Suprapubic skin (tissue), 4 donors: ENCODE data around the gene TCF12. TPM values are rescaled to one million over a fixed set of nuclear protein-coding genes. Genes with fewer than 3 reads are reported as not detected.

Experiments
- DNase-seq, 2 donors: peaks; one replicate each; pipeline ENCODE4 v3.0.0-alpha.2; 2019; ENCODE audit warnings: low spot score in 2 of 2
- H3K27ac ChIP-seq: fragments of 200-600 bp; sonication (generic); one replicate; pipeline ENCODE4 v1.5.1; 2019
- H3K27me3 ChIP-seq: fragments of 200-600 bp; sonication (generic); one replicate; pipeline ENCODE4 v1.5.1; 2019
- H3K36me3 ChIP-seq: fragments of 200-600 bp; sonication (generic); one replicate; pipeline ENCODE4 v1.5.1; 2019
- H3K4me1 ChIP-seq: fragments of 200-600 bp; sonication (generic); one replicate; pipeline ENCODE4 v1.5.1; 2019
- H3K4me3 ChIP-seq: fragments of 200-600 bp; sonication (generic); one replicate; pipeline ENCODE4 v1.5.1; 2019; ENCODE audit warnings: mild to moderate bottlenecking
- H3K9me3 ChIP-seq: fragments of 200-600 bp; sonication (generic); one replicate; pipeline ENCODE4 v1.5.1; 2019
- CTCF ChIP-seq, 2 donors: fragments of 200-600 bp in 1 of 2; fragments of 450-650 bp in 1 of 2; sonication (generic) in 1 of 2; IDR thresholded peaks; one replicate each; pipeline ENCODE4 v1.5.1; 2016 to 2019; ENCODE audit warnings: antibody characterized with exemption in 2 of 2, mild to moderate bottlenecking in 1 of 2, moderate library complexity in 1 of 2
- EP300 ChIP-seq: sonication (generic); formaldehyde crosslinking; IDR thresholded peaks from one replicate; pipeline ENCODE4 v1.6.1; 2017; ENCODE audit warnings: antibody characterized with exemption
- POLR2A ChIP-seq, 2 donors: fragments of 450-650 bp; IDR thresholded peaks; one replicate each; pipeline ENCODE4 v1.6.1; 2017; ENCODE audit warnings: antibody characterized with exemption in 2 of 2, mild to moderate bottlenecking in 2 of 2, moderate library complexity in 2 of 2
- POLR2AphosphoS5 ChIP-seq, 3 donors: sonication (generic); formaldehyde crosslinking; IDR thresholded peaks; one replicate each; pipeline ENCODE4 v1.6.1; 2017; ENCODE audit warnings: antibody characterized with exemption in 3 of 3
- WGBS: methylation state at CpG from one replicate; pipeline ENCODE4 v1.1.5; 2018; 5-methylcytosine and 5-hydroxymethylcytosine counted together
- total RNA-seq, 4 donors: library from RNA; depleted of rRNA; stranded (reverse); fragments of >200 nt; gene quantifications; one replicate each; pipeline ENCODE4 v1.1.0, GENCODE V29; 2016

The TCF12 gene
- total RNA-seq, 4 donors from 2014 or later, result 91.3 to 118 (median 105) TPM

GRCh38 chr15:57216288-57216687 is 297.8 kb downstream of the TCF12 start:
- TF ChIP-seq POLR2A (IDR thresholded peaks at IDR 0.05), result no peak
- no peak for TF ChIP-seq POLR2AphosphoS5 (IDR thresholded peaks at IDR 0.05)
- no peak for TF ChIP-seq CTCF (IDR thresholded peaks at IDR 0.05)
- TF ChIP-seq EP300, result no peak
- Histone ChIP-seq H3K27ac (peak overlapping the region; percentile 17), H3K9me3 (no peaks in the 10 kb centered on the region), H3K27me3 (no peaks in the 10 kb centered on the region), H3K4me1 (peaks cover 55% of the 10 kb centered on the region), H3K4me3 (no peak overlapping the region), H3K36me3 (no peaks in the 10 kb centered on the region)
- no peak for DNase-seq
- WGBS, result 11% methylated on average over 2 of the region's 2 CpGs

- DNase-seq, result no peak
- Histone ChIP-seq H3K27ac (peak overlapping the region; percentile 19), H3K27me3 (no peaks in the 10 kb centered on the region), H3K4me1 (peaks cover 58% of the 10 kb centered on the region), H3K36me3 (no peaks in the 10 kb centered on the region), H3K4me3 (peak overlapping the region; percentile 11), H3K9me3 (no peaks in the 10 kb centered on the region)
- 39% methylated on average over 7 of the region's 7 CpGs for WGBS
- TF ChIP-seq POLR2AphosphoS5 (IDR thresholded peaks at IDR 0.05) (no peak), EP300 (no peak), CTCF (IDR thresholded peaks at IDR 0.05) (no peak), POLR2A (IDR thresholded peaks at IDR 0.05) (no peak)
Measured at GRCh38 chr15:57217778-57218598, 299.5 kb downstream of the TCF12 start.

GRCh38 chr15:57218826-57219576 is 300.6 kb downstream of the TCF12 start:
- DNase-seq, result no peak
- WGBS, result 64% methylated on average over 2 of the region's 2 CpGs
- Histone ChIP-seq H3K9me3 (no peaks in the 10 kb centered on the region), H3K27me3 (no peaks in the 10 kb centered on the region), H3K36me3 (no peaks in the 10 kb centered on the region), H3K4me3 (peak overlapping the region; percentile 23), H3K27ac (peak overlapping the region; percentile 55), H3K4me1 (peaks cover 52% of the 10 kb centered on the region)
- TF ChIP-seq POLR2A (IDR thresholded peaks at IDR 0.05), result no peak
- TF ChIP-seq CTCF (IDR thresholded peaks at IDR 0.05), result no peak
- no peak for TF ChIP-seq EP300
- no peak for TF ChIP-seq POLR2AphosphoS5 (IDR thresholded peaks at IDR 0.05)

GRCh38 chr15:57220205-57220604 is 301.8 kb downstream of the TCF12 start:
- WGBS, result 61% methylated on average over 2 of the region's 2 CpGs
- no peak for DNase-seq
- Histone ChIP-seq H3K9me3 (no peaks in the 10 kb centered on the region), H3K27me3 (no peaks in the 10 kb centered on the region), H3K4me3 (peak overlapping the region; percentile 23), H3K4me1 (peaks cover 43% of the 10 kb centered on the region), H3K27ac (peak overlapping the region; percentile 55), H3K36me3 (no peaks in the 10 kb centered on the region)
- TF ChIP-seq POLR2A (IDR thresholded peaks at IDR 0.05) (no peak), POLR2AphosphoS5 (IDR thresholded peaks at IDR 0.05) (no peak), CTCF (IDR thresholded peaks at IDR 0.05) (no peak), EP300 (no peak)

GRCh38 chr15:57221134-57221533 is 302.7 kb downstream of the TCF12 start:
- Histone ChIP-seq H3K4me1 (peaks cover 34% of the 10 kb centered on the region), H3K9me3 (no peaks in the 10 kb centered on the region), H3K36me3 (no peaks in the 10 kb centered on the region), H3K27me3 (no peaks in the 10 kb centered on the region), H3K4me3 (no peak overlapping the region), H3K27ac (no peak overlapping the region)
- 0% methylated on average over 1 of the region's 1 CpG for WGBS
- TF ChIP-seq EP300, result no peak
- TF ChIP-seq POLR2AphosphoS5 (IDR thresholded peaks at IDR 0.05), result no peak
- no peak for TF ChIP-seq CTCF (IDR thresholded peaks at IDR 0.05)
- no peak for TF ChIP-seq POLR2A (IDR thresholded peaks at IDR 0.05)
- no peak for DNase-seq
